K562 (cell line): ENCODE measurements around the gene PLEKHM2. TPM values are rescaled to one million over a fixed set of nuclear protein-coding genes. Genes with fewer than 3 reads are reported as not detected.
A peak's percentile ranks its signal among the peaks of the same experiment; 100 is the strongest.

ENCODE experiments used
- ATAC-seq: fragments of 200-7000 bp; cut with Tn5 transposase; 3 replicates; pipeline ENCODE4 v1.9.1; 2020; ENCODE audit warnings: moderate library complexity
- BruUV-seq: library from RNA; stranded (reverse); fragments of 400-500 nt; replicated peaks from 2 replicates; lab custom pipeline; 2021; lab: Mats Ljungman, UMichigan
- CTCF ChIA-PET: fragments of 300-600 bp; formaldehyde crosslinking; extraction: SDS; loops from one replicate; lab custom pipeline; 2021; ENCODE audit warnings: low intra/inter-chr PET ratio; lab: Yijun Ruan, JAX
- POLR2A ChIA-PET: fragments of 300-600, 350-650 bp; sonication (Branson Sonifier 250); formaldehyde crosslinking; extraction: SDS; loops from one replicate; lab custom pipeline; 2021; ENCODE audit warnings: antibody characterized with exemption, inconsistent platforms; lab: Yijun Ruan, JAX
- DNase-seq, 4 experiments: peaks; one replicate each; pipeline versions ENCODE4 v3.0.0 to v3.0.0-alpha.2; 2011 to 2018; ENCODE audit warnings: low spot score in 3 of 4, mixed read lengths in 3 of 4; ENCODE audit errors: extremely low read depth in 1 of 4
- FAIRE-seq: peaks from 2 replicates; lab custom pipeline; 2011; peaks lifted over from hg19 to GRCh38; lab: Jason Lieb, UNC
- H2AFZ ChIP-seq: 2 replicates; pipeline ENCODE4 v1.6.0; 2011; ENCODE audit warnings: low read depth, low read length, control low read depth, inconsistent platforms
- H3K27ac ChIP-seq: fragments of 200-600 bp; 3 replicates; pipeline ENCODE4 v1.8.0; 2011; ENCODE audit warnings: low read depth, mild to moderate bottlenecking, control low read depth, inconsistent platforms, low read length, moderate library complexity, mixed read lengths; ENCODE audit errors: extremely low read depth
- H3K27me3 ChIP-seq, 2 experiments: fragments of 300-600 bp in 1 of 2; 2 replicates in 1 of 2; 3 replicates in 1 of 2; pipeline versions ENCODE4 v1.6.0 to v1.8.0; 2011; ENCODE audit warnings: inconsistent platforms in 2 of 2, low read length in 2 of 2, mild to moderate bottlenecking in 1 of 2, mixed read lengths in 1 of 2, moderate library complexity in 1 of 2; ENCODE audit not compliant: control insufficient read depth in 2 of 2, insufficient read depth in 2 of 2
- H3K36me3 ChIP-seq: fragments of 300-600 bp; 3 replicates; pipeline ENCODE4 v1.8.0; 2011; ENCODE audit warnings: mild to moderate bottlenecking, low read length, inconsistent platforms; ENCODE audit not compliant: control insufficient read depth, insufficient read depth
- H3K4me1 ChIP-seq, 2 experiments: fragments of 200-600 bp in 1 of 2; replicated peaks in 1 of 2; 2 replicates in 1 of 2; 3 replicates in 1 of 2; pipeline versions ENCODE4 v1.5.1 to v1.8.0; 2011; ENCODE audit warnings: inconsistent platforms in 2 of 2, low read length in 2 of 2, mild to moderate bottlenecking in 1 of 2, mixed read lengths in 1 of 2, moderate library complexity in 1 of 2; ENCODE audit not compliant: control insufficient read depth in 2 of 2, insufficient read depth in 2 of 2
- H3K4me2 ChIP-seq: 2 replicates; pipeline ENCODE4 v1.6.1; 2011; ENCODE audit warnings: low read length, control low read depth, inconsistent platforms, mixed read lengths; ENCODE audit not compliant: insufficient read depth
- H3K4me3 ChIP-seq: fragments of 200-600 bp; sonication (generic), shearing (Covaris generic); 2 replicates; pipeline ENCODE4 v1.5.1; 2016; ENCODE audit warnings: control low read depth, inconsistent platforms
- H3K79me2 ChIP-seq: fragments of 200-600 bp; 3 replicates; pipeline ENCODE4 v1.8.0; 2011; ENCODE audit warnings: low read length, inconsistent platforms; ENCODE audit not compliant: control insufficient read depth, insufficient read depth
- H3K9ac ChIP-seq, 2 experiments: 2 replicates each; pipeline versions ENCODE4 v1.6.0 to v1.6.1; 2011; ENCODE audit warnings: low read depth in 2 of 2, low read length in 2 of 2, control low read depth in 1 of 2, inconsistent platforms in 1 of 2, mild to moderate bottlenecking in 1 of 2, mixed read lengths in 1 of 2; ENCODE audit not compliant: insufficient read depth in 1 of 2
- H3K9me1 ChIP-seq: one replicate; pipeline ENCODE4 v1.6.0; 2011; ENCODE audit warnings: inconsistent platforms, mild to moderate bottlenecking, low read length, moderate library complexity; ENCODE audit not compliant: control insufficient read depth, insufficient read depth
- H3K9me3 ChIP-seq: replicated peaks from 2 replicates; pipeline ENCODE4 v1.5.1; 2011; ENCODE audit warnings: low read depth, low read length, inconsistent platforms; ENCODE audit not compliant: control insufficient read depth, insufficient read depth
- H4K20me1 ChIP-seq: replicated peaks from 2 replicates; pipeline ENCODE4 v1.6.1; 2011; ENCODE audit warnings: low read length, inconsistent platforms, mixed read lengths; ENCODE audit not compliant: control insufficient read depth, insufficient read depth
- ARID4B ChIP-seq: sonication (generic); formaldehyde crosslinking; IDR thresholded peaks from 2 replicates; pipeline ENCODE4 v1.8.0; 2022; ENCODE audit warnings: mild to moderate bottlenecking, missing genetic modification reagents
- CXXC5 ChIP-seq: fragments of 250-450 bp; sonication (Bioruptor Pico); IDR thresholded peaks from 2 replicates; pipeline ENCODE4 v1.8.0; 2022; ENCODE audit warnings: inconsistent platforms, mild to moderate bottlenecking, moderate library complexity
- ETV1 ChIP-seq: fragments of 450-650 bp; conservative IDR thresholded peaks from 2 replicates; pipeline ENCODE4 v1.6.1; 2016; ENCODE audit warnings: missing genetic modification characterization, control low read depth, low read depth, missing compliant biosample characterization
- HDAC8 ChIP-seq: fragments of 450-650 bp; IDR thresholded peaks from 2 replicates; pipeline ENCODE4 v1.6.1; 2016; ENCODE audit warnings: mild to moderate bottlenecking, missing genetic modification characterization, moderate library complexity, missing compliant biosample characterization
- KDM1A ChIP-seq, 2 experiments: fragments of 450-650 bp; IDR thresholded peaks; 2 replicates each; pipeline ENCODE4 v1.6.1; 2016; ENCODE audit warnings: mild to moderate bottlenecking in 2 of 2
- KHSRP ChIP-seq: fragments of 450-650 bp; IDR thresholded peaks from 2 replicates; pipeline ENCODE4 v1.6.1; 2017
- NEUROD1 ChIP-seq: fragments of 150-350 bp; IDR thresholded peaks from 2 replicates; pipeline ENCODE4 v1.6.1; 2014; ENCODE audit warnings: borderline replicate concordance, low read length, low read depth; ENCODE audit not compliant: partially characterized antibody
- SLC30A9 ChIP-seq: fragments of 250-450 bp; sonication (Bioruptor Pico); IDR thresholded peaks from 2 replicates; pipeline ENCODE4 v1.8.0; 2022; ENCODE audit warnings: mild to moderate bottlenecking, moderate library complexity
- USF1 ChIP-seq: sonication (generic); formaldehyde crosslinking; IDR thresholded peaks from 2 replicates; pipeline ENCODE4 v1.9.0; 2022; ENCODE audit warnings: mild to moderate bottlenecking, missing genetic modification reagents
- ZNF165 ChIP-seq: fragments of 250-450 bp; sonication (Bioruptor Pico); IDR thresholded peaks from 2 replicates; pipeline ENCODE4 v1.4.0; 2020; ENCODE audit warnings: borderline replicate concordance
- ZNF3 ChIP-seq: fragments of 250-450 bp; sonication (Bioruptor Pico); IDR thresholded peaks from 2 replicates; pipeline ENCODE4 v1.5.0; 2021; ENCODE audit warnings: mild to moderate bottlenecking, moderate library complexity
- ZNF79 ChIP-seq: fragments of 250-450 bp; sonication (Bioruptor Pico); IDR thresholded peaks from 2 replicates; pipeline ENCODE4 v1.4.0; 2020; ENCODE audit warnings: low read depth, mild to moderate bottlenecking, moderate library complexity
- WGBS: fragments of 100-300 bp; shearing (Covaris generic); methylation state at CpG from one replicate; pipeline ENCODE4 v1.1.6; 2016; ENCODE audit warnings: low coverage, mixed read lengths; ENCODE audit not compliant: insufficient coverage; ENCODE audit errors: missing lambda C conversion rate; 5-methylcytosine and 5-hydroxymethylcytosine counted together
- in situ Hi-C: fragments of 300-500 bp; cut with MboI; formaldehyde crosslinking; loops from 4 replicates; pipeline ENCODE4 v1.15.0; 2018; ENCODE audit warnings: inconsistent platforms, mixed read lengths
- intact Hi-C: fragments of 100-400 bp; cut with micrococcal nuclease; formaldehyde crosslinking; loops from 2 replicates; pipeline ENCODE4 v1.14.2; 2022
- polyA plus RNA-seq, 8 experiments: library from polyadenylated mRNA; depleted of rRNA in 4 of 8; stranded (reverse) in 5 of 8; unstranded in 3 of 8; fragments of >200 nt; fragmentation: Nextera tagmentation in 2 of 8; fragmentation: Illumina TruSeq in 1 of 8; extraction: Ambion mirVana in 2 of 8; extraction: Trizol in 1 of 8; gene quantifications; 2 replicates each; pipeline versions ENCODE4 v1.2.1 to v1.2.3, GENCODE V29; 2011 to 2014; ENCODE audit warnings: inconsistent platforms in 1 of 8, missing spikeins in 1 of 8
- total RNA-seq, 7 experiments: library from RNA; depleted of rRNA in 6 of 7; stranded (reverse); fragments of >200 nt in 6 of 7; fragmentation: Illumina TruSeq in 2 of 7; extraction: Trizol in 2 of 7; gene quantifications; 2 replicates each; pipeline versions ENCODE4 v1.2.1 to v1.2.3, GENCODE V29; 2011 to 2021; ENCODE audit warnings: low replicate concordance in 1 of 7
- TF ChIP-seq, protein P1 (sequence below): fragments of 450-650 bp; IDR thresholded peaks from 2 replicates; pipeline ENCODE4 v1.6.1; 2014; ENCODE audit warnings: low read depth, mild to moderate bottlenecking, moderate library complexity, borderline replicate concordance

The PLEKHM2 gene
- total and polyA plus RNA-seq, 9 of the 15 experiments (the other 6 are each of a cell fraction or from before 2014, with no cell fraction given), result 0.27 to 63.7 (median 33.2) TPM

DNA sequence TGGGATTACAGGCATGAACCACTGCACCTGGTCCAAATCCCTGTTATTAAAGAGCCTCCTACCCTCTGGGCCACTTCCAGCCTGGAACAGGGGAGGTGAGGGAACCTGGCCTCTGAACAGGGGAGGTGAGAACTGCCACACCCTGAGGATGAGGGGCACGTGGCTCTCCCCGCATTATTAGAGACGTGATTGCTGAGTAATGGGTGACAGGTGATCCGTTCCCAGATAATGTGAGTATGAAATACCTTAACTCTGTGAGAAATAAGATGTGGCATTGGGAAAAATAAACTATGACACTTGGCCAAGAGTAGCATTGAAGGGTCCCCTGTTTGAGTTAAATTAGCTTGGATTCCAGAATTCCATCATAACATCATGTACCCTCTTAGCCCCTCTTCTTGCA is 38.3 kb downstream of the PLEKHM2 start (continued):
- TF ChIP-seq USF1 (CRISPR knock-in tag) (no peak), HDAC8 (tag) (no peak), ARID4B (CRISPR knock-in tag) (no peak)

GRCh38 chr1:15722836-15723532 is 38.9 kb downstream of the PLEKHM2 start:
- H3K9me3 ChIP-seq, result no peaks in the 10 kb centered on the region
- FAIRE-seq, result no peak
- no TSS peak for BruUV-seq
- no peak overlapping the region for H3K4me3 ChIP-seq
- peaks cover 0 to 16% of the 10 kb centered on the region in 2 experiments; a peak in 1 of 5 replicates for H3K4me1 ChIP-seq
- ATAC-seq, result no peak
- in situ Hi-C loops, result no loop called here
- ChIA-PET POLR2A (interaction anchor here (0.6 to 1.5 kb wide), 6 partner anchors 9 to 22 kb away, joined by 3 to 6 read pairs (median 4); no protein-coding TSS in a partner anchor), CTCF (no interaction called here)
- no peak overlapping the region for H3K4me2 ChIP-seq
- H3K36me3 ChIP-seq, result peaks cover 77% of the 10 kb centered on the region; the same call in 2 of the 3 replicates
- no peaks in the 10 kb centered on the region for H3K9me1 ChIP-seq
- H3K79me2 ChIP-seq, result no peaks in the 10 kb centered on the region
- no peak overlapping the region for H3K27ac ChIP-seq
- H2AFZ ChIP-seq, result no peak overlapping the region
- 90% methylated on average over 12 of the region's 13 CpGs for WGBS
- no peaks in the 10 kb centered on the region for H4K20me1 ChIP-seq
- DNase-seq, result no peak
- intact Hi-C loops, result no loop called here
- peak overlapping the region in 1 of 2 experiments; percentile 49; a peak in 2 of 4 replicates for H3K9ac ChIP-seq
- H3K27me3 ChIP-seq, result no peaks in the 10 kb centered on the region
- TF ChIP-seq NEUROD1, result no peak
- TF ChIP-seq ZNF3 (CRISPR knock-in tag), result no peak
- TF ChIP-seq CXXC5, result no peak
- TF ChIP-seq ETV1, result no peak
- TF ChIP-seq KHSRP, result no peak
- TF ChIP-seq ZNF165 (CRISPR knock-in tag), result no peak
- no peak for TF ChIP-seq SLC30A9 (CRISPR knock-in tag)
- TF ChIP-seq KDM1A (IDR thresholded peaks at IDR 0.05), result no peak
- TF ChIP-seq ZNF79 (CRISPR knock-in tag), result no peak
- TF ChIP-seq, protein P1, sequence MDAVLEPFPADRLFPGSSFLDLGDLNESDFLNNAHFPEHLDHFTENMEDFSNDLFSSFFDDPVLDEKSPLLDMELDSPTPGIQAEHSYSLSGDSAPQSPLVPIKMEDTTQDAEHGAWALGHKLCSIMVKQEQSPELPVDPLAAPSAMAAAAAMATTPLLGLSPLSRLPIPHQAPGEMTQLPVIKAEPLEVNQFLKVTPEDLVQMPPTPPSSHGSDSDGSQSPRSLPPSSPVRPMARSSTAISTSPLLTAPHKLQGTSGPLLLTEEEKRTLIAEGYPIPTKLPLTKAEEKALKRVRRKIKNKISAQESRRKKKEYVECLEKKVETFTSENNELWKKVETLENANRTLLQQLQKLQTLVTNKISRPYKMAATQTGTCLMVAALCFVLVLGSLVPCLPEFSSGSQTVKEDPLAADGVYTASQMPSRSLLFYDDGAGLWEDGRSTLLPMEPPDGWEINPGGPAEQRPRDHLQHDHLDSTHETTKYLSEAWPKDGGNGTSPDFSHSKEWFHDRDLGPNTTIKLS, result no peak
